ENCODE results near the gene GOLGB1. TPM values are rescaled to one million over a fixed set of nuclear protein-coding genes. Genes with fewer than 3 reads are reported as not detected.

Gene GOLGB1
- 15.6 to 22.1 TPM (median 16.4 TPM) in 5 replicates for total RNA-seq (2022; extraction: Qiagen RNA extraction; ENCODE audit: low read depth)

GRCh38 chr3:121749276-121750086, at the start of gene GOLGB1:
GOLGB1 (minus strand) TSS chr3:121749741; CDS start chr3:121730971, 18,770 bp downstream.

GRCh38 chr3:121660356-121661171, 89.0 kb downstream of the GOLGB1 start, which contains the start of gene HCLS1:
HCLS1 (minus strand) TSS chr3:121660903; CDS start chr3:121658347, 2,556 bp downstream.

Other genes with a start within 250 kb of the GOLGB1 start
- 6.3 to 7.9 TPM (median 7.2 TPM) in 5 replicates for gene POLQ, start 203.8 kb downstream of the GOLGB1 start, total RNA-seq (2022; extraction: Qiagen RNA extraction; ENCODE audit: low read depth)
- gene ARGFX, start 181.8 kb downstream of the GOLGB1 start, total RNA-seq (2022; extraction: Qiagen RNA extraction; ENCODE audit: low read depth): not detected in 5 replicates
- not detected in 5 replicates for gene FBXO40, start 156.4 kb downstream of the GOLGB1 start, total RNA-seq (2022; extraction: Qiagen RNA extraction; ENCODE audit: low read depth)
- gene HCLS1, start 88.8 kb downstream of the GOLGB1 start, total RNA-seq (2022; extraction: Qiagen RNA extraction; ENCODE audit: low read depth): 0.11 to 0.19 TPM (median 0.18 TPM) in 3 of 5 replicates, not detected in the others
- 9.6 to 13.6 TPM (median 10.2 TPM) in 5 replicates for gene IQCB1, start 85.3 kb upstream of the GOLGB1 start, total RNA-seq (2022; extraction: Qiagen RNA extraction; ENCODE audit: low read depth)
- 1.4 to 2.6 TPM (median 2.1 TPM) in 5 replicates for gene EAF2, start 85.5 kb upstream of the GOLGB1 start, total RNA-seq (2022; extraction: Qiagen RNA extraction; ENCODE audit: low read depth)
- 0.02 to 0.95 TPM (median 0.16 TPM) in 4 of 5 replicates, not detected in the other for gene SLC15A2, start 144.7 kb upstream of the GOLGB1 start, total RNA-seq (2022; extraction: Qiagen RNA extraction; ENCODE audit: low read depth)

All from A549 treated with ZK216348 at 1 μM for 4 hours (cell line).